ENCODE data around the gene TBC1D10A. TPM values are rescaled to one million over a fixed set of nuclear protein-coding genes. Genes with fewer than 3 reads are reported as not detected.

Gene TBC1D10A
- total RNA-seq, 1 donor from 2014 or later = 15.3 TPM

GRCh38 chr22:30361916-30362650, 35.3 kb upstream of the TBC1D10A start:
- no peaks in the 10 kb centered on the region for H3K27me3 Mint-ChIP-seq
- H3K36me3 Mint-ChIP-seq = peaks cover 5% of the 10 kb centered on the region
- no peaks in the 10 kb centered on the region for H3K9me3 Mint-ChIP-seq
- DNase-seq (ENCODE audit: extremely low spot score, unreplicated experiment) = no peak
- H3K4me3 Mint-ChIP-seq = peak overlapping the region; percentile 20
- peak overlapping the region; percentile 89 for H3K27ac Mint-ChIP-seq
- no peak for TF ChIP-seq CTCF (conservative IDR thresholded peaks at IDR 0.05)
- peaks cover 14% of the 10 kb centered on the region for H3K4me1 Mint-ChIP-seq (ENCODE audit: unreplicated experiment)

GRCh38 chr22:30358541-30358940, 31.8 kb upstream of the TBC1D10A start:
- Mint-ChIP-seq H3K4me1 (ENCODE audit: unreplicated experiment) (peaks cover 35% of the 10 kb centered on the region), H3K9me3 (no peaks in the 10 kb centered on the region), H3K27ac (peak overlapping the region; percentile 90), H3K36me3 (peaks cover 12% of the 10 kb centered on the region), H3K4me3 (peak overlapping the region; percentile 99), H3K27me3 (no peaks in the 10 kb centered on the region)
- no peak for TF ChIP-seq CTCF (conservative IDR thresholded peaks at IDR 0.05)
- no peak for DNase-seq (ENCODE audit: extremely low spot score, unreplicated experiment)

GRCh38 chr22:30357650-30358215, 31.0 kb upstream of the TBC1D10A start:
- peak overlapping the region; percentile 99 for H3K4me3 Mint-ChIP-seq
- H3K27me3 Mint-ChIP-seq = no peaks in the 10 kb centered on the region
- peaks cover 12% of the 10 kb centered on the region for H3K36me3 Mint-ChIP-seq
- H3K4me1 Mint-ChIP-seq (ENCODE audit: unreplicated experiment) = peaks cover 37% of the 10 kb centered on the region
- no peak for TF ChIP-seq CTCF (conservative IDR thresholded peaks at IDR 0.05)
- peak overlapping the region; percentile 99 for H3K27ac Mint-ChIP-seq
- no peaks in the 10 kb centered on the region for H3K9me3 Mint-ChIP-seq
- DNase-seq (ENCODE audit: extremely low spot score, unreplicated experiment) = no peak

GRCh38 chr22:30357236-30357570, 30.5 kb upstream of the TBC1D10A start:
- Mint-ChIP-seq H3K9me3 (no peaks in the 10 kb centered on the region), H3K27me3 (no peaks in the 10 kb centered on the region), H3K4me1 (ENCODE audit: unreplicated experiment) (peaks cover 32% of the 10 kb centered on the region), H3K4me3 (peak overlapping the region; percentile 99), H3K27ac (peak overlapping the region; percentile 99), H3K36me3 (peaks cover 8% of the 10 kb centered on the region)
- TF ChIP-seq CTCF (conservative IDR thresholded peaks at IDR 0.05) = no peak
- no peak for DNase-seq (ENCODE audit: extremely low spot score, unreplicated experiment)

GRCh38 chr22:30356449-30357235, 29.9 kb upstream of the TBC1D10A start, which contains the start of the genes CCDC157 and SF3A1:
CCDC157 (plus strand) TSS chr22:30357007; CDS start chr22:30366001, 8,994 bp downstream.
SF3A1 (minus strand) TSS chr22:30356894; CDS start chr22:30356792, 102 bp downstream.
- peak; percentile 22 for TF ChIP-seq CTCF (conservative IDR thresholded peaks at IDR 0.05)
- no peaks in the 10 kb centered on the region for H3K9me3 Mint-ChIP-seq
- peak within 1 kb of the TSS; percentile 99 for H3K4me3 Mint-ChIP-seq
- peak within 1 kb of the TSS; percentile 99 for H3K27ac Mint-ChIP-seq
- H3K27me3 Mint-ChIP-seq = no peaks in the 10 kb centered on the region
- DNase-seq (ENCODE audit: extremely low spot score, unreplicated experiment) = peak; percentile 92
- H3K36me3 Mint-ChIP-seq = peaks cover 9% of the 10 kb centered on the region
- peaks cover 31% of the 10 kb centered on the region for H3K4me1 Mint-ChIP-seq (ENCODE audit: unreplicated experiment)

Measured in type B pancreatic cell (in vitro differentiated cells).